ENCODE measurements around the gene FZD1. TPM values are rescaled to one million over a fixed set of nuclear protein-coding genes. Genes with fewer than 3 reads are reported as not detected.

FZD1 gene
- total and polyA plus RNA-seq, 8 donors: 2.0 to 10.5 (median 5.1) TPM

GRCh38 chr7:91247500-91247899 is 16.7 kb upstream of the FZD1 start:
- Histone ChIP-seq H3K36me3 (no peaks in the 10 kb centered on the region), H3K9me3 (no peaks in the 10 kb centered on the region), H3K27ac (no peak overlapping the region), H3K4me3 (no peak overlapping the region), H3K4me1 (no peaks in the 10 kb centered on the region), H3K27me3 (no peaks in the 10 kb centered on the region)
- intact Hi-C loops (cut with DNase I): no loop called here
- no peak for TF ChIP-seq CTCF (IDR thresholded peaks at IDR 0.05)
- FAIRE-seq: no peak
- no peak for DNase-seq
- no peak for ATAC-seq

- ATAC-seq: no peak
- no peak for DNase-seq
- no peak for FAIRE-seq
- H3K9me3 ChIP-seq: no peaks in the 10 kb centered on the region
- no peak for TF ChIP-seq CTCF (IDR thresholded peaks at IDR 0.05)
- WGBS, 2 donors: 42 to 66% methylated on average over 2 of the region's 2 CpGs
- H3K4me3 ChIP-seq: no peak overlapping the region
- no peaks in the 10 kb centered on the region for H3K36me3 ChIP-seq
- no peaks in the 10 kb centered on the region for H3K4me1 ChIP-seq
- no peaks in the 10 kb centered on the region for H3K27me3 ChIP-seq
- H3K27ac ChIP-seq: no peak overlapping the region
- intact Hi-C loops (cut with DNase I): no loop called here
Observed at GRCh38 chr7:91248996-91249395, 15.2 kb upstream of the FZD1 start.

GRCh38 chr7:91249506-91250233 is 14.6 kb upstream of the FZD1 start:
- no peaks in the 10 kb centered on the region for H3K27me3 ChIP-seq
- no peaks in the 10 kb centered on the region for H3K36me3 ChIP-seq
- WGBS, 2 donors: 66 to 76% methylated on average over 4 of the region's 4 CpGs
- FAIRE-seq (no peak), ATAC-seq (no peak), DNase-seq (no peak)
- H3K27ac ChIP-seq: no peak overlapping the region
- no peaks in the 10 kb centered on the region for H3K9me3 ChIP-seq
- H3K4me1 ChIP-seq: no peaks in the 10 kb centered on the region
- TF ChIP-seq CTCF (IDR thresholded peaks at IDR 0.05): no peak
- intact Hi-C loops (cut with DNase I): no loop called here
- H3K4me3 ChIP-seq: no peak overlapping the region

GRCh38 chr7:91250706-91251105 is 13.5 kb upstream of the FZD1 start:
- WGBS, 2 donors: 78 to 94% methylated on average over 4 of the region's 4 CpGs
- H3K4me3 ChIP-seq: no peak overlapping the region
- no peak for FAIRE-seq
- no peaks in the 10 kb centered on the region for H3K27me3 ChIP-seq
- no peak overlapping the region for H3K27ac ChIP-seq
- H3K36me3 ChIP-seq: no peaks in the 10 kb centered on the region
- no peaks in the 10 kb centered on the region for H3K9me3 ChIP-seq
- intact Hi-C loops (cut with DNase I): no loop called here
- TF ChIP-seq CTCF (IDR thresholded peaks at IDR 0.05): no peak
- H3K4me1 ChIP-seq: no peaks in the 10 kb centered on the region
- DNase-seq: no peak
- ATAC-seq: no peak

- no peaks in the 10 kb centered on the region for H3K27me3 ChIP-seq
- no peak overlapping the region for H3K4me3 ChIP-seq
- no peak for TF ChIP-seq CTCF (IDR thresholded peaks at IDR 0.05)
- ATAC-seq (no peak), FAIRE-seq (no peak), DNase-seq (no peak)
- H3K27ac ChIP-seq: no peak overlapping the region
- intact Hi-C loops (cut with DNase I): no loop called here
- 87 to 93% methylated on average over 3 of the region's 3 CpGs for WGBS, 2 donors
- H3K9me3 ChIP-seq: no peaks in the 10 kb centered on the region
- no peaks in the 10 kb centered on the region for H3K36me3 ChIP-seq
- no peaks in the 10 kb centered on the region for H3K4me1 ChIP-seq
Observed at GRCh38 chr7:91251877-91252276, 12.4 kb upstream of the FZD1 start.
